Umbilical cord (tissue), 2 donors: Measurements from ENCODE around the gene GADD45B. TPM values are rescaled to one million over a fixed set of nuclear protein-coding genes. Genes with fewer than 3 reads are reported as not detected.
"Not testable (repeated sequence)": the region's sequence is repeated elsewhere in the genome, so short reads cannot be mapped to it uniquely, and the experiment has no call there.

Experiments used
- DNase-seq: peaks from one replicate; pipeline ENCODE4 v3.0.0-alpha.2; 2015; ENCODE audit warnings: low spot score
- total RNA-seq: library from RNA; depleted of rRNA; stranded (reverse); fragments of >200 nt; gene quantifications from one replicate; pipeline ENCODE4 v1.2.3, GENCODE V29; 2014; ENCODE audit warnings: low replicate concordance; ENCODE audit not compliant: insufficient read depth

GADD45B gene
- total RNA-seq, 1 donor from 2014 or later = 58.7 TPM

GRCh38 chr19:2443785-2444182, 32.1 kb upstream of the GADD45B start:
- DNase-seq = no peak

- DNase-seq = no peak
Observed at GRCh38 chr19:2444251-2445002, 31.5 kb upstream of the GADD45B start.

- DNase-seq = no peak
Observed at GRCh38 chr19:2446381-2446780, 29.5 kb upstream of the GADD45B start.

- DNase-seq = no peak
Observed at GRCh38 chr19:2449019-2449418, 26.9 kb upstream of the GADD45B start.

- no peak for DNase-seq
Observed at GRCh38 chr19:2451138-2451537, 24.8 kb upstream of the GADD45B start.

- no peak for DNase-seq
Observed at GRCh38 chr19:2451741-2452140, 24.2 kb upstream of the GADD45B start.

- no peak for DNase-seq
Observed at GRCh38 chr19:2453431-2454025, 22.4 kb upstream of the GADD45B start.

GRCh38 chr19:2454199-2454961, 21.5 kb upstream of the GADD45B start:
- DNase-seq = no peak

- no peak for DNase-seq
Observed at GRCh38 chr19:2454962-2455850, 20.7 kb upstream of the GADD45B start.

GRCh38 chr19:2455851-2456570, 19.9 kb upstream of the GADD45B start:
- no peak for DNase-seq

- no peak for DNase-seq
Observed at GRCh38 chr19:2457394-2458037, 18.4 kb upstream of the GADD45B start.

- DNase-seq = no peak
Observed at GRCh38 chr19:2458054-2458453, 17.9 kb upstream of the GADD45B start.

GRCh38 chr19:2458776-2459175, 17.2 kb upstream of the GADD45B start:
- not testable (repeated sequence) for DNase-seq

- DNase-seq = no peak
Observed at GRCh38 chr19:2460245-2460644, 15.7 kb upstream of the GADD45B start.

- peak; percentile 77 for DNase-seq
Observed at GRCh38 chr19:2461751-2462634, 13.9 kb upstream of the GADD45B start.

GRCh38 chr19:2462635-2463421, 13.1 kb upstream of the GADD45B start:
- DNase-seq = peak; percentile 96

- DNase-seq = not testable (repeated sequence)
Observed at GRCh38 chr19:2463694-2464093, 12.2 kb upstream of the GADD45B start.

- DNase-seq = no peak
Observed at GRCh38 chr19:2464389-2464788, 11.5 kb upstream of the GADD45B start.

GRCh38 chr19:2468596-2468995, 7.3 kb upstream of the GADD45B start:
- no peak for DNase-seq
